K562 (cell line): ENCODE results near the gene PGPEP1.

Source experiments
- EGR1 ChIP-seq: fragments of 450-650 bp; conservative IDR thresholded peaks from 2 replicates; pipeline ENCODE4 v1.6.1; 2017; ENCODE audit warnings: mild to moderate bottlenecking
- GABPA ChIP-seq: fragments of 200-800 bp; sonication (Bioruptor generic); conservative IDR thresholded peaks from 2 replicates; pipeline ENCODE4 v1.6.1; 2016; ENCODE audit warnings: low read depth, missing genetic modification characterization, missing compliant biosample characterization
- GATA2 ChIP-seq: sonication (generic); formaldehyde crosslinking; IDR thresholded peaks from 2 replicates; pipeline ENCODE4 v1.4.0; 2020; ENCODE audit warnings: mild to moderate bottlenecking, missing genetic modification reagents
- JUN ChIP-seq, 2 experiments: sonication (generic) in 1 of 2; formaldehyde crosslinking in 1 of 2; IDR thresholded peaks; 2 replicates each; pipeline versions ENCODE4 v1.6.1 to v1.8.0; 2012 to 2022; ENCODE audit warnings: borderline replicate concordance in 2 of 2, mild to moderate bottlenecking in 2 of 2, improper control_type of control experiment in 1 of 2, low read depth in 1 of 2, low read length in 1 of 2, missing genetic modification reagents in 1 of 2
- NR3C1 ChIP-seq: sonication (generic); formaldehyde crosslinking; IDR thresholded peaks from 2 replicates; pipeline ENCODE4 v1.8.1; 2022; ENCODE audit warnings: missing genetic modification reagents
- POLR2A ChIP-seq: fragments of 450-650 bp; conservative IDR thresholded peaks from 2 replicates; pipeline ENCODE4 v1.6.1; 2016
- TCF7L2 ChIP-seq: fragments of 150-350 bp; IDR thresholded peaks from 2 replicates; pipeline ENCODE4 v1.6.1; 2016; ENCODE audit warnings: low read depth, mild to moderate bottlenecking, low read length, moderate library complexity

GRCh38 chr19:18326772-18327171 is 13.6 kb upstream of the PGPEP1 start:
- TF ChIP-seq POLR2A = no peak
- no peak for TF ChIP-seq GATA2
- TF ChIP-seq EGR1 = no peak
- TF ChIP-seq GABPA (tag) = no peak
- TF ChIP-seq NR3C1 (CRISPR knock-in tag) = no peak
- no peak for TF ChIP-seq TCF7L2
- no peak for TF ChIP-seq JUN (IDR thresholded peaks at IDR 0.05; ENCODE audit: borderline replicate concordance, low read depth, low read length)
- no peak for TF ChIP-seq JUN (CRISPR knock-in tag; IDR thresholded peaks at IDR 0.05; ENCODE audit: borderline replicate concordance)
